Bronchial smooth muscle cell (primary cell): ENCODE measurements around the gene NFRKB. TPM values are rescaled to one million over a fixed set of nuclear protein-coding genes. Genes with fewer than 3 reads are reported as not detected.

Experiments
- total RNA-seq: library from RNA; depleted of rRNA; stranded (reverse); fragments of >200 nt; gene quantifications from 2 replicates; pipeline ENCODE4 v1.2.1, GENCODE V29; 2014

Gene NFRKB
- total RNA-seq, result 10.2 and 16.9 TPM in 2 replicates

DNA sequence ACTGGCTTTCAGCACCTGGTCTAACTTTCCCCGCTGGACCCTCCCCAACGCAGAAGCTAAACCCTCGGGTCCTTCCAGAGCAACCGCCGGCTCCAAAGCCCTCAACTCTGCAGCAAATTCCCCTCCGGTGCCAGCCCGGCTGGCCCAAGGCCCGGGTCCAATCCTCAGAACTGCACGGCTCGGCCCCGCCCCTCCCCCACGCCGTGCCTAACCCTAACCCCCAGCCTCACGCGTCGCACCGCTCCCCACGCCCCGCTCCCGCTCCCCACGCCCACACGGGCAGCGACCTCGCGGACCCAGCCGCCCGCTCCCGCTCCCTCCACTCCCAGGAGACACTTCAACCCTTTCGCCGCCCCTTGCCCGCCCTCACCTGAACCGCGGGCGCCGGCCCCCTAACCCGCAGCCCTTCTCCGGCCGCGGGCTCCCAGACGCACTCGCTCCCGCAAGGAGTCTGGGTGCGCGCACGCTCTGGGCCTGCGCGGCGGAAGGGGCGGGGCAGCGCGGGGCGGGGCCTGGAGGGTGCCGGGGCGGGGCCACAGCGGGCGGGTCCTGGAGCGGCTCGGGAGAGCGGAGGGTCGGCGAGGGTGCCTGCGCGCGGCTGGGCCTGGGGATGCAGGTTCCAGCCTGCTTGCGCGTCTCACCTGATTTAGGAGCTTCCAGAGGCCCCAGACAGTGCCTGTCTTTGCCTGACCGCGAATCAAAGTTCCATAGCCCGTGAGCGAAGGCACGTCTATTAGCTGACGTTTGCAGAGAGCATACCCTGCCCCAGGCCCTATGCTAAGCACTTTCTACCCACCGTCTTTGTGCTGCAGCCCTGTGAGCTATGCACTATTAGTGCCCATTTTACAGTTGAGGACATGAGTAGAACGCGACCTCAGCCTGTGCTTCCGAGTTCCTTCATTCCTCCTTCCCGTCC, at the start of gene NFRKB:
Gene NFRKB, minus strand, starts transcription at position 453 of the 916 bp plus-strand sequence. CDS start 2,729 bp downstream, outside the sequence.

Other genes starting within 250 kb of the NFRKB start
- 0.60 TPM in 1 of 2 replicates, not detected in the other for gene TMEM45B, start 79.7 kb downstream of the NFRKB start, total RNA-seq
- 2.8 and 3.1 TPM in 2 replicates for gene PRDM10, start 107.3 kb upstream of the NFRKB start, total RNA-seq
- gene APLP2, start 174.3 kb upstream of the NFRKB start, total RNA-seq, result 515 and 720 TPM in 2 replicates